Measurements from ENCODE around the gene SRL. TPM values are rescaled to one million over a fixed set of nuclear protein-coding genes. Genes with fewer than 3 reads are reported as not detected.

Gene SRL
- total and polyA plus RNA-seq, 2 of the 13 experiments (the other 11 are each of a cell fraction or from before 2014, with no cell fraction given): 0.05 TPM; not detected in 1

DNA sequence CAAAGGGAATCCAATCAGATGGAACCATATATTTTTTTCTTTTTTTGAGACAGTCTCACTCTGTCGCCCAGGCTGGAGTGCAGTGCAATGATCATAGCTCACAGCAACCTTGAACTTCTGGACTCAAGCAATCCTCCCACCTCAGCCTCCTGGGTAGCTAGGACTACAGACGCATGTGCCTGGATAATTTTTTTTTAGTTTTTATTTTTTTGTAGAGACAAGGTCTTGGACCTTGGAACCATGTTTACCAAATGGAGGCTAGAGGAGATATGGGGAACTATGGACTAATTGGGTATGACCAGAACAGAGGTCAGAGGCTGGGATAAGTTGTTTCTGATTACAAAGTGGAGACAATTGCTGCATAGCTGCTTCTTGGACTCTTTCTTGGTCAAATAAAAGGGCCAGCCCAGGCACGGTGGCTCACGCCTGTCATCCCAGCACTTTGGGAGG, 84.5 kb downstream of the SRL start (continued):
- TF ChIP-seq ZNF660 (CRISPR knock-in tag; IDR thresholded peaks at IDR 0.05; ENCODE audit: borderline replicate concordance, low read depth) (no peak), ZNF124 (CRISPR knock-in tag; IDR thresholded peaks at IDR 0.05) (no peak), THYN1 (CRISPR knock-in tag; IDR thresholded peaks at IDR 0.05; ENCODE audit: borderline replicate concordance, low read depth) (no peak), ZNF20 (CRISPR knock-in tag; IDR thresholded peaks at IDR 0.05) (no peak), PHB2 (IDR thresholded peaks at IDR 0.05; ENCODE audit: partially characterized antibody) (no peak), DNMT3B (CRISPR knock-in tag; conservative IDR thresholded peaks at IDR 0.05) (no peak), ZC3H13 (CRISPR knock-in tag; IDR thresholded peaks at IDR 0.05) (no peak), ZNF543 (CRISPR knock-in tag; IDR thresholded peaks at IDR 0.05) (0 out of 2 replicates have a peak, but pooled peaks have one; percentile 35), ZNF580 (CRISPR knock-in tag; IDR thresholded peaks at IDR 0.05; ENCODE audit: borderline replicate concordance, low read depth) (no peak), STAT5B (CRISPR knock-in tag; IDR thresholded peaks at IDR 0.05) (no peak), ZNF597 (CRISPR knock-in tag; IDR thresholded peaks at IDR 0.05) (no peak), FOSL1 (CRISPR knock-in tag; IDR thresholded peaks at IDR 0.05; ENCODE audit: borderline replicate concordance) (no peak), POLR2A (IDR thresholded peaks at IDR 0.05; ENCODE audit: insufficient read depth in 1 of 2, low read depth in 2 of 2, low read length in 2 of 2) (no peak), POGZ (CRISPR knock-in tag; IDR thresholded peaks at IDR 0.05) (peak; percentile 30; the same call in 1 of the 2 replicates), ZNF274 (CRISPR knock-in tag; IDR thresholded peaks at IDR 0.05) (no peak), HDAC2 (CRISPR knock-in tag; IDR thresholded peaks at IDR 0.05) (peak; percentile 79), ZNF781 (CRISPR knock-in tag; IDR thresholded peaks at IDR 0.05; ENCODE audit: borderline replicate concordance, not compliant biosample characterization) (no peak), PHF8 (CRISPR knock-in tag; IDR thresholded peaks at IDR 0.05) (no peak), ZBTB1 (CRISPR knock-in tag; IDR thresholded peaks at IDR 0.05; ENCODE audit: borderline replicate concordance) (no peak), ZUFSP (CRISPR knock-in tag; IDR thresholded peaks at IDR 0.05; ENCODE audit: borderline replicate concordance) (no peak), MIER2 (CRISPR knock-in tag; IDR thresholded peaks at IDR 0.05) (no peak)
- TF ChIP-seq, protein P1, sequence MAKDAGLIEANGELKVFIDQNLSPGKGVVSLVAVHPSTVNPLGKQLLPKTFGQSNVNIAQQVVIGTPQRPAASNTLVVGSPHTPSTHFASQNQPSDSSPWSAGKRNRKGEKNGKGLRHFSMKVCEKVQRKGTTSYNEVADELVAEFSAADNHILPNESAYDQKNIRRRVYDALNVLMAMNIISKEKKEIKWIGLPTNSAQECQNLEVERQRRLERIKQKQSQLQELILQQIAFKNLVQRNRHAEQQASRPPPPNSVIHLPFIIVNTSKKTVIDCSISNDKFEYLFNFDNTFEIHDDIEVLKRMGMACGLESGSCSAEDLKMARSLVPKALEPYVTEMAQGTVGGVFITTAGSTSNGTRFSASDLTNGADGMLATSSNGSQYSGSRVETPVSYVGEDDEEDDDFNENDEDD (CRISPR knock-in tag; IDR thresholded peaks at IDR 0.05; ENCODE audit: borderline replicate concordance): no peak
- TF ChIP-seq, protein P2, sequence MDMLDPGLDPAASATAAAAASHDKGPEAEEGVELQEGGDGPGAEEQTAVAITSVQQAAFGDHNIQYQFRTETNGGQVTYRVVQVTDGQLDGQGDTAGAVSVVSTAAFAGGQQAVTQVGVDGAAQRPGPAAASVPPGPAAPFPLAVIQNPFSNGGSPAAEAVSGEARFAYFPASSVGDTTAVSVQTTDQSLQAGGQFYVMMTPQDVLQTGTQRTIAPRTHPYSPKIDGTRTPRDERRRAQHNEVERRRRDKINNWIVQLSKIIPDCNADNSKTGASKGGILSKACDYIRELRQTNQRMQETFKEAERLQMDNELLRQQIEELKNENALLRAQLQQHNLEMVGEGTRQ (IDR thresholded peaks at IDR 0.05; ENCODE audit: low read depth, low read length): no peak
- TF ChIP-seq, protein P2 (CRISPR knock-in tag; IDR thresholded peaks at IDR 0.05; ENCODE audit: borderline replicate concordance): no peak
- TF ChIP-seq, protein P3, sequence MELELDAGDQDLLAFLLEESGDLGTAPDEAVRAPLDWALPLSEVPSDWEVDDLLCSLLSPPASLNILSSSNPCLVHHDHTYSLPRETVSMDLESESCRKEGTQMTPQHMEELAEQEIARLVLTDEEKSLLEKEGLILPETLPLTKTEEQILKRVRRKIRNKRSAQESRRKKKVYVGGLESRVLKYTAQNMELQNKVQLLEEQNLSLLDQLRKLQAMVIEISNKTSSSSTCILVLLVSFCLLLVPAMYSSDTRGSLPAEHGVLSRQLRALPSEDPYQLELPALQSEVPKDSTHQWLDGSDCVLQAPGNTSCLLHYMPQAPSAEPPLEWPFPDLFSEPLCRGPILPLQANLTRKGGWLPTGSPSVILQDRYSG (CRISPR knock-in tag; IDR thresholded peaks at IDR 0.05): no peak

All from HepG2 (cell line).